GM23338 (cell line): Measurements from ENCODE around the gene STIP1.
A peak's percentile ranks its signal among the peaks of the same experiment; 100 is the strongest.

Source experiments
- CREB1 ChIP-seq: fragments of 250-450 bp; sonication (Bioruptor Pico); IDR thresholded peaks from 2 replicates; pipeline ENCODE4 v1.5.0; 2020; ENCODE audit warnings: low read depth, mild to moderate bottlenecking, moderate library complexity
- CTCF ChIP-seq, 2 experiments: fragments of 200-600 bp in 1 of 2; sonication (generic) in 1 of 2; conservative IDR thresholded peaks; 2 replicates each; pipeline versions ENCODE4 v1.5.1 to v1.6.1; 2016 to 2017; ENCODE audit warnings: antibody characterized with exemption in 2 of 2, low read depth in 2 of 2, mild to moderate bottlenecking in 2 of 2, moderate library complexity in 1 of 2
- EZH2 ChIP-seq: fragments of 200-600 bp; sonication (generic); IDR thresholded peaks from one replicate; pipeline ENCODE4 v1.8.0; 2017; ENCODE audit warnings: antibody characterized with exemption, mild to moderate bottlenecking, low read depth; ENCODE audit not compliant: unreplicated experiment
- EZH2phosphoT487 ChIP-seq: fragments of 200-600 bp; sonication (generic); IDR thresholded peaks from one replicate; pipeline ENCODE4 v1.8.1; 2018; ENCODE audit warnings: antibody characterized with exemption; ENCODE audit not compliant: unreplicated experiment
- JUNB ChIP-seq: IDR thresholded peaks from one replicate; pipeline ENCODE4 v1.6.1; 2016; ENCODE audit warnings: antibody characterized with exemption; ENCODE audit not compliant: unreplicated experiment
- NANOG ChIP-seq: IDR thresholded peaks from 2 replicates; pipeline ENCODE4 v1.6.1; 2016; ENCODE audit warnings: antibody characterized with exemption, borderline replicate concordance
- POLR2AphosphoS5 ChIP-seq: IDR thresholded peaks from 2 replicates; pipeline ENCODE4 v1.6.1; 2016; ENCODE audit warnings: antibody characterized with exemption, low read depth
- REST ChIP-seq: IDR thresholded peaks from one replicate; pipeline ENCODE4 v1.6.1; 2018; ENCODE audit warnings: antibody characterized with exemption; ENCODE audit not compliant: unreplicated experiment

- no peak for TF ChIP-seq CTCF (conservative IDR thresholded peaks at IDR 0.05; ENCODE audit: low read depth in 2 of 2)
- no peak for TF ChIP-seq NANOG
- no peak for TF ChIP-seq EZH2
- TF ChIP-seq POLR2AphosphoS5, result peak; percentile 65
- no peak for TF ChIP-seq EZH2phosphoT487
- TF ChIP-seq CREB1 (CRISPR knock-in tag), result no peak
- TF ChIP-seq REST, result no peak
- TF ChIP-seq JUNB, result no peak
These were observed 48.1 kb downstream of the STIP1 start, which contains the start of gene VEGFB for GRCh38 chr11:64233913-64234586.
